ENCODE results near the gene BCCIP.

Gene BCCIP

DNA sequence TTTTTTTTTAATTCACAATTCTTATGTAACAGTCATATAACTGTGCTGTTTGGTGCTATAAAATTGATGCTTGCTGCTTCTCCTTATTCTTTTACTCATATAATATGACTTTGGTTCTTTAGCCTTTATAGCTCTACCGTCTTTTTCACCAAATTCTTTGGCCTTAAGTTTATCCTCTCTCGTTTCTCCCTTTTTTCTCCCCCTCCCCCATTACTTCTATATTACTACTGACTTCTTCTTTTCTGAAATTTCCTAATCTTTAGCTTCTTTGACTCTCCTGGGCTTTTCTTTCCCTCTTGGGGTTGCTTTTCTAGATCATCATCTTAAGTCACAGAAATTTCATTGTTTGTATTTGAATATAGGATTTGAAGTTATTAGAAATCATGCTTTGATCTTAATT, 3.8 kb downstream of the BCCIP start:
- no peaks in the 10 kb centered on the region for H3K36me3 ChIP-seq (ENCODE audit: control insufficient read depth, insufficient read depth, low read length)
- peaks cover 25% of the 10 kb centered on the region for H3K79me2 ChIP-seq
- H3K27ac ChIP-seq, result no peak overlapping the region
- no peak overlapping the region for H2AFZ ChIP-seq
- H3K27me3 ChIP-seq (ENCODE audit: control insufficient read depth, insufficient read depth, low read length), result no peaks in the 10 kb centered on the region
- H3K9me3 ChIP-seq (ENCODE audit: control insufficient read depth, low read length), result no peaks in the 10 kb centered on the region
- no peak overlapping the region for H3K4me3 ChIP-seq (ENCODE audit: low read depth, low read length)
- no peak overlapping the region for H3K9ac ChIP-seq
- H3K4me1 ChIP-seq, result peaks cover 10% of the 10 kb centered on the region
- no peak overlapping the region for H3K4me2 ChIP-seq (ENCODE audit: low read length)
- TF ChIP-seq, protein P1, sequence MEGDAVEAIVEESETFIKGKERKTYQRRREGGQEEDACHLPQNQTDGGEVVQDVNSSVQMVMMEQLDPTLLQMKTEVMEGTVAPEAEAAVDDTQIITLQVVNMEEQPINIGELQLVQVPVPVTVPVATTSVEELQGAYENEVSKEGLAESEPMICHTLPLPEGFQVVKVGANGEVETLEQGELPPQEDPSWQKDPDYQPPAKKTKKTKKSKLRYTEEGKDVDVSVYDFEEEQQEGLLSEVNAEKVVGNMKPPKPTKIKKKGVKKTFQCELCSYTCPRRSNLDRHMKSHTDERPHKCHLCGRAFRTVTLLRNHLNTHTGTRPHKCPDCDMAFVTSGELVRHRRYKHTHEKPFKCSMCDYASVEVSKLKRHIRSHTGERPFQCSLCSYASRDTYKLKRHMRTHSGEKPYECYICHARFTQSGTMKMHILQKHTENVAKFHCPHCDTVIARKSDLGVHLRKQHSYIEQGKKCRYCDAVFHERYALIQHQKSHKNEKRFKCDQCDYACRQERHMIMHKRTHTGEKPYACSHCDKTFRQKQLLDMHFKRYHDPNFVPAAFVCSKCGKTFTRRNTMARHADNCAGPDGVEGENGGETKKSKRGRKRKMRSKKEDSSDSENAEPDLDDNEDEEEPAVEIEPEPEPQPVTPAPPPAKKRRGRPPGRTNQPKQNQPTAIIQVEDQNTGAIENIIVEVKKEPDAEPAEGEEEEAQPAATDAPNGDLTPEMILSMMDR (IDR thresholded peaks at IDR 0.05), result no peak

DNA sequence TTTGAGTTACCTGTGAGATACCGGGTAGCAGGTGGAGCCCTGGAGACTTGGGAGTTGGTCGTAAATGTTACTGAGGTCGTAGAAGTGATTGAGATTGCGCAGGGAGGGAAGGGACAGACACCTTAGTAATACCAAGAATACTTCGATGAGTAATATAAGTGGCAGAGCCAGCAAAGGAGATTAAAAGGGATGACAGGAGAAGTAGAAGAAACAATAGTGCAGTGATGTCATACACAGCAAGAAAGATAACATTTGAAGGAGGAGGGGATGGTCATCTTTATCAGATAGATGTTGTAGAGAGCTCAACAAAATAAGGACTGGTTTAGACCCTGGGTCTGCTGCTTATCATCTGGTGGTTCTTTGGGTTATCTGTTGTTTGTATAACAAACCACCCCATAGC, 5.0 kb downstream of the BCCIP start:
- no peak overlapping the region for H2AFZ ChIP-seq
- H3K4me1 ChIP-seq, result peaks cover 10% of the 10 kb centered on the region
- H3K9ac ChIP-seq, result no peak overlapping the region
- H3K4me3 ChIP-seq (ENCODE audit: low read depth, low read length), result no peak overlapping the region
- H3K79me2 ChIP-seq, result peaks cover 22% of the 10 kb centered on the region
- no peak overlapping the region for H3K27ac ChIP-seq
- H3K27me3 ChIP-seq (ENCODE audit: control insufficient read depth, insufficient read depth, low read length), result no peaks in the 10 kb centered on the region
- TF ChIP-seq, protein P1 (IDR thresholded peaks at IDR 0.05), result no peak
- no peaks in the 10 kb centered on the region for H3K36me3 ChIP-seq (ENCODE audit: control insufficient read depth, insufficient read depth, low read length)
- H3K4me2 ChIP-seq (ENCODE audit: low read length), result no peak overlapping the region
- H3K9me3 ChIP-seq (ENCODE audit: control insufficient read depth, low read length), result no peaks in the 10 kb centered on the region

DNA sequence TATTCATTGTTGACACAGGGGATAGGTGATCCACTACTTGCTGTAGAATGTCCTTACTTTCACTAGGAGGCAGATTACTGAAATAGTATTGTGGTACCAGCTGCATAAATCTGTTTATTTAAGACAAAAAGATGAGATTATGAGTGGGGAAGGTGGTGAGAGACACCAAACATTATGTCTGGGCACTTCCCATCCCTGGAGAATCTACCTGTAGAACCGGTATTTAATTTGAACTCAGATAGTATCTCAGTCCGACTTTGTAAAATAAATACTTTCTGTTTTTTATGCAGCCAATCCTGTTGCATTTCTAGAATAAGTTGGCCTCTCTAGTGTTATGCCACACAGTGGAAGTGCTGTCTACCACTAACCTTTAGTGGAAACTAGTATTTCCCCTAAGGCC, 13.4 kb downstream of the BCCIP start:
- H3K4me2 ChIP-seq (ENCODE audit: low read length), result no peak overlapping the region
- H2AFZ ChIP-seq, result no peak overlapping the region
- no peak overlapping the region for H3K4me3 ChIP-seq (ENCODE audit: low read depth, low read length)
- no peak overlapping the region for H3K27ac ChIP-seq
- H3K9me3 ChIP-seq (ENCODE audit: control insufficient read depth, low read length), result no peaks in the 10 kb centered on the region
- TF ChIP-seq, protein P1 (IDR thresholded peaks at IDR 0.05), result no peak
- H3K9ac ChIP-seq, result no peak overlapping the region
- no peaks in the 10 kb centered on the region for H3K27me3 ChIP-seq (ENCODE audit: control insufficient read depth, insufficient read depth, low read length)
- no peaks in the 10 kb centered on the region for H3K4me1 ChIP-seq
- no peaks in the 10 kb centered on the region for H3K36me3 ChIP-seq (ENCODE audit: control insufficient read depth, insufficient read depth, low read length)
- no peaks in the 10 kb centered on the region for H3K79me2 ChIP-seq

DNA sequence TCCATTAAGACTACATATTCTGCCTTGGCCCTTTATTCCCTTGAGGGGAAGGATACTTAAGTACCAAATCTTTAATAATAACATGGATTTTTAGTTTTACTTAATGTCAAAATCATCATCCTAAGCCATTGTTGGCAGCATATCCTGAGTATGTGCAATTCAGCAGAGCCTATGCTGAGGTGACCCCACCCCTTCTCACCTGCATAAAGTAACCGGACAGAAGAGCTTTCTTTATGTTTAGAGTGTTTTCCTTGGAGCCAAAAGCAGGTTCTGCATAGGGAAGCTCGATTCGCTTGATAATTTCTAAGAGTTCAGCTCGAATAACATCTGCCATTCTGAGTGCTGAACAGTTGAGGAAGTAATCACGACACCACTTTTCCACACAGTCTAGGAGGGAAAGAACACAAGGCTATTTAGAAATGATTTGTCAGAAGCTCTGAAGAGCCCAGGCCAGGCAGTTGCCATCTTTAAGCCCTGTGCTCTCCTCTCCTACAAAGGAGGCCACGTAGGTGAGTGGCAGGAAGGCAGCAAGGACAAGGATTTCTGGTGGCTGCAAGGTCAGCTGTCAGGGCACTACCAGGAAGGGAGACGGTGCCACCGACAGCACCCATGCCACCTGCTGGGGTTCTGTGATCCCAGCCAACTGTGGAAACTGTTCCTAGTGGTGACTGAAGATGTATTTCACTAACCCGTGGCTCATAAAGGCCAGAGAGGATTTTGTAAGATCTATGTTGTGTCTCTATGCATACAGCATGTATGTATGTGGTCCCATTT, 15.6 kb downstream of the BCCIP start:
- H3K4me3 ChIP-seq (ENCODE audit: low read depth, low read length), result no peak overlapping the region
- H3K4me1 ChIP-seq, result no peaks in the 10 kb centered on the region
- no peak overlapping the region for H3K27ac ChIP-seq
- H3K79me2 ChIP-seq, result no peaks in the 10 kb centered on the region
- no peaks in the 10 kb centered on the region for H3K36me3 ChIP-seq (ENCODE audit: control insufficient read depth, insufficient read depth, low read length)
- H3K9ac ChIP-seq, result no peak overlapping the region
- TF ChIP-seq, protein P1 (IDR thresholded peaks at IDR 0.05), result no peak
- H3K4me2 ChIP-seq (ENCODE audit: low read length), result no peak overlapping the region
- H3K9me3 ChIP-seq (ENCODE audit: control insufficient read depth, low read length), result no peaks in the 10 kb centered on the region
- H2AFZ ChIP-seq, result no peak overlapping the region
- no peaks in the 10 kb centered on the region for H3K27me3 ChIP-seq (ENCODE audit: control insufficient read depth, insufficient read depth, low read length)

DNA sequence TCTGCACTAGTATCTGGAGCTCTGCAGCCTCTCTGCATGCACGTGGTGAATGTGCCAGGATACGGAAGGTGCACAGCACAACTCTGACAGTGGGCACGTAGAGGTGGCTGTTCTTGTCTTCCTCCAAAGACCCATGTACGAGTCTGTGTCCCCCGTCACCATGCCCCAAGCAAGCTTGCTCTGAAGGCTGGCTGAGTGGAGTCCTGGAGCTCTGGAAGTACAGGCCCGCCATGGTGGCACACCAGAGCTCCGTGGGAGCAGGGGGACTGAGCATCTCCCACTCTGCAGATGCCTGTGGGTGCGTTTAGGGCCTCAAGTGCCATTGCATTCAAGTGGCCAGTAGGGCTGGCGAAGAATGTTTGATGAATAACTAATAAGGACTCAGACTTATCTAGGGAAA, 17.1 kb downstream of the BCCIP start:
- H3K27ac ChIP-seq, result no peak overlapping the region
- no peaks in the 10 kb centered on the region for H3K36me3 ChIP-seq (ENCODE audit: control insufficient read depth, insufficient read depth, low read length)
- TF ChIP-seq, protein P1 (IDR thresholded peaks at IDR 0.05), result no peak

More for the DNA sequence above, 17.1 kb downstream of the BCCIP start:
- H3K9me3 ChIP-seq (ENCODE audit: control insufficient read depth, low read length), result no peaks in the 10 kb centered on the region
- H3K27me3 ChIP-seq (ENCODE audit: control insufficient read depth, insufficient read depth, low read length), result no peaks in the 10 kb centered on the region
- H2AFZ ChIP-seq, result no peak overlapping the region
- no peak overlapping the region for H3K9ac ChIP-seq
- no peaks in the 10 kb centered on the region for H3K4me1 ChIP-seq
- H3K4me3 ChIP-seq (ENCODE audit: low read depth, low read length), result no peak overlapping the region
- H3K79me2 ChIP-seq, result no peaks in the 10 kb centered on the region
- H3K4me2 ChIP-seq (ENCODE audit: low read length), result no peak overlapping the region

Data from parathyroid adenoma (tissue), 2 donors.